Ammon's horn (tissue), 1 donor: Measurements from ENCODE around the gene ARAP1.

Source experiments
- DNase-seq: peaks from one replicate; pipeline ENCODE4 v3.0.0-alpha.2; 2016; ENCODE audit warnings: low spot score

Gene ARAP1

DNA sequence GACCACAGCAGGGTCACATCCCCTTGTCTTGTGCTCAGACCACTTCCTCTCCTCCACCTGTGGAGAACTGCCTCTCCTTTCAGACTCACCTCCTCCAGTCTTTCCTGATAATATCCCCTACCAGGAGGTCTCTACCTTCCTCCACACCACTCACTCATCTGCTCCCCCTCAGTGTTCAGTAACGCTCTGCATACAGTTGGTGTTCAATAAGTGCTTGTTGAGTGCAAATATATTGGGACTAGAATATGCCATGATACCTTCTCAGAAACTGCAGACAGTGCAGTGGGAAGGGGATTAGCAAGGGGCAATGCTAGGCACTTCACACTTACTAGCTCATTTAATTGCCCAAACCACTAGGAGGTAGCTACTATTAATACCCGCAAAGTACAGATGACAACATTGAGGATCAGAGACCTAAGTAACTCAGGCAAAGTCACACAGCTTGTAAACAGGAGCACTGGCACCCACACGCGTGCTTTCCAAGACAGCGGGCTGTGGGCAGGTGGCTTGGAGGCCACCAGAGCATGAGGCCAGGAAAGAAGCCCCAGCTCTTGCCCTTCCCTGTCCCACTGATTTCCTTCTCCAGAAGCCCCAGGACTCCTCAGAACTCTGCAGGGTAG lies 69.9 kb downstream of the ARAP1 start:
- no peak for DNase-seq

DNA sequence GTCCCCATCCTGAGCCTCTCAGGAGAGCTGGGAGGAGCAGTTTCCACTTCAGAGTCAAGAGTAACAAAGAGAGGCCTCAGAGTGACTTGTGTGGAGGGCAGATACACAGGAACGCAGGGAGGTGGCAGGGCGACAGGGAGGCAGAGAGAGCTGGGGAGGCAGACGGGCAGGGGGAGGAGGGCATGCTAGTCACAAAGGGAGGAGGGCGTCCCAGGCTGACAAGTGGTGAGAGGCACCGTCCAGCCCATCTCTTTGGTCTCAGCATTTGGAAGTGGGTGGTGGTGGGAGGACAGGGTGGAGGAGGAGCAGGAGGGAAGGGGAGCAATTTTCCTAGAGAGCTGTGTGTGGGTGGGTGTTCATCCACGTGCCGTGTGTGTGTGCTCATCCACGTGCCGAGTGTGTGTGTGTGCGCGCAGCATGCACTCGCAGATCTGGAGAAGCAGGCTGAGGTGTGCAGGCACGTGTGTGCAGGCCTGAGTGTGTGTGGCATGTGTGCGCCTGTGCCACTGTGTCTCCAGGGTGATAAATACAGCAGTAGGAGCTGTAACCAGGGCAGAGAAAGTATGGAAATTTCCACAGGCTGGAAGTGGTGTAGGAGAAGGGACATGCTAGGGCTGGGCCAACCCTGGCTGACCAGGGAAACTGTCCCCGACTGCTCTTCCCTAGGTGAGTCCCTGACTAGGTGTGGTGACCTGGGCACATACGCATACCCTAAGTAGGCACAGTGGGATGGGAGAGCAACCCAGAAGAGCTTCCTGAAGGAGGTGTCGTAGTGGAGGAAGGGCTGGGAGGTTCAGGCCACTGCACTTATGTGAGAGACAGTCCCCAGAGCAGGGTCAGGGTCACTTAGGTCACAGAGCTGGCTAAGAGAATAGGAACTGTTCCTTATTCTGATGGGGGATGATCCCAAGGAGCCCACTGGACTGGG lies 70.7 kb downstream of the ARAP1 start:
- DNase-seq, result peak; percentile 77

DNA sequence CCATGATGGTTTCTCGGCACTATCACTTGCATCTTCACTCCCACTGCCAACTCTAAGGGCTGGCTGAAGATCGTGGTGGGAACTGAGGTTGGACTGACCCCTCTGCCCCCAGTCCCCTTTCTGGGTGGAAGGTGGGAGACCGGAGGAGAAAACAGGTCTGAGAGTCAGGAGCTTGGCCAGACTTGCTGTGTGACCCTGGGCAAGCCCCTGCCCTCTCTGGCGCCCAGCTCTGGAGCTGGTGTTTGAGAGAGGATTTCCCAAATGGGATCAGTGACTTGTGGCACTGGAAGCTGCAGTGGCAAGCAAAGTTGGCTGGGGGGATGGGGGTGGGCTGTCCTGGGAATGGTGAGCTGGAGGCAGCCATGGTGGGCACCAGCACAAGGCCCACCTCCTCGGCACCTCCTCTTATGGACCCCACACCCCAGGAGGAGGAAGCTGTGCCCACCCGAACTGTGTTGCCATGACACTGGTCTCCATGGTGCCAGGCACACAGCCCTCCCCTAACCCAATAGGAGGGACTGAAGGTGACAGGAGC lies 71.5 kb downstream of the ARAP1 start:
- DNase-seq, result no peak

DNA sequence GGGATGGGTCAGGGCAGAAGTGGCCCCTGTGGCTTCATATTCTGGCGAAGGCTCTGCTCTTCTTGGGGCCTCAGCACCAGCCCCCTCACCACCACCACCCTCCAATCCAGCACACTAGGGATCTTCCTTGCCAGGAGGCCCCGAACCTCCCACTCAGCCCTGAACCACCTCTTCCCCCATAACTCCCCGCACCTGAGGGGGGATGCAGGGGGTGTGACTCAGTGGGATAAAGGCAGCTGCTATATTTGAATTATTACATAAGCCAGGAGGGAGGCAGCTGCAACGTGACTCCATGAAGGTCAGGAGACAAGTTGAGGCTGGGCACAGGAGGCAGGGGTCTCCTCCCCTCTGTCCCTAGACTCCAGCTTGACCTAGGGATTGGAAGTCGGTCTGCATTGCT lies 72.3 kb downstream of the ARAP1 start:
- DNase-seq, result no peak

DNA sequence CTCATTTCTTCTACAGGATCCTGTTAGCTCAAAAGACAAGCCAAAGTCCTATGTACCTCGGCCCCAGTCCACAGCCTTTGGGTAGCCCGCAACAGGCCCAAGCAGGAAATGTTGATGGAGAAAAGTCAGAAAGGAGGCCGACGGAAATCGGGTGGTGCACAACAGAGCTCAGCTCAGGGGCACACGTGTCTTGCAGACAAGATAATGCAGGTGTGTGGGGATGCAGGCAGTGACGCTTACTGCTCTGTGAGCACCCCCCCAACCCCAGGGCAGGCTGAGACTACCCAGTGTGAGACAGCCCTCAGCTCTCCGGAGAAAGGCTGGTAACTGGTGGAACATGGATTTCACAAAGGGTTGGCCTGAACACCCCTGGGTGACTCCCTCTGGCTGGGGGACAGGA lies 73.7 kb downstream of the ARAP1 start:
- DNase-seq, result no peak

DNA sequence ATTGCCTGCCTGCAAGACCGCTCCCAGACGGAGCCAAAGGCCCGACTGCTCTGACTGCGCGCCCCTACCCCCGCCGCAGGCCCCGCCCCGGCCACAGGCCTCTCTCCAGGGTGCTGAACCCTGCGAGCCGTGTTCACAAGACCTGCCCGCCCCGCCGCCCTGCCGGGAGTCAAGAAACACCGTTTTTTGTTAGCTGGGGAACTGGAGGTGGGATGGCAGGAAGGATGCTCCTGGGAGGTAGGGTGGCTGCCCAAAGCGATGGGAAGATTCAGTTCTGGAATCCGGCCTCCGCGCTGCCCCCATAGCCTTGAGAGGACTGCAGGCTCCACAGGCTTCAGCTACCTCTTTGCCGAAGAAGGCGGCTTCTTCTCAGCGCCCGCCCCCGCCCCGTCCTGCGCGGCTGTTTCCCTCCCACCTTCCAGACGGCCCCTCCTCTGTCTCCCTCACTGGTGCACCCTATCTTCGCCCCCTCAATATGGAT lies 75.3 kb downstream of the ARAP1 start:
- DNase-seq, result no peak

DNA sequence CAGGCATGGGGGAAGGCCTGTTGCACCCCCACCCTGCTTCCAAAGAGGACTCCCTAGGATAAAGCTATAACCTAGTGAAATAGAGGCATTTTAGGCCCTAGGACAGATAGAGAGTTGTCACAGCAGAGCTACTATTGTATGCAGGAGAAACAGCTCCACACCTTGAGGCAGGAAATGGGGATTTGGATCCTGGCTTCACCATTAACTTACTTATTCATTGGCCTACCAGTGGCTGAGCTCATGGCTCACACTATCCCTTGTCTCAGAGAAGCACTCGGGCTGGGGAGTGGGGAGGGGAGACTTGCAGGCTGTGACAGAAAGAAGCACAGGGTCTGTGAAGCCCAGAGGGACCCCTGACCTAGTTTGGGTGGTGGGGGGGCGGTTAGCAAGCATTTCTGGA lies 77.0 kb downstream of the ARAP1 start:
- DNase-seq, result no peak

DNA sequence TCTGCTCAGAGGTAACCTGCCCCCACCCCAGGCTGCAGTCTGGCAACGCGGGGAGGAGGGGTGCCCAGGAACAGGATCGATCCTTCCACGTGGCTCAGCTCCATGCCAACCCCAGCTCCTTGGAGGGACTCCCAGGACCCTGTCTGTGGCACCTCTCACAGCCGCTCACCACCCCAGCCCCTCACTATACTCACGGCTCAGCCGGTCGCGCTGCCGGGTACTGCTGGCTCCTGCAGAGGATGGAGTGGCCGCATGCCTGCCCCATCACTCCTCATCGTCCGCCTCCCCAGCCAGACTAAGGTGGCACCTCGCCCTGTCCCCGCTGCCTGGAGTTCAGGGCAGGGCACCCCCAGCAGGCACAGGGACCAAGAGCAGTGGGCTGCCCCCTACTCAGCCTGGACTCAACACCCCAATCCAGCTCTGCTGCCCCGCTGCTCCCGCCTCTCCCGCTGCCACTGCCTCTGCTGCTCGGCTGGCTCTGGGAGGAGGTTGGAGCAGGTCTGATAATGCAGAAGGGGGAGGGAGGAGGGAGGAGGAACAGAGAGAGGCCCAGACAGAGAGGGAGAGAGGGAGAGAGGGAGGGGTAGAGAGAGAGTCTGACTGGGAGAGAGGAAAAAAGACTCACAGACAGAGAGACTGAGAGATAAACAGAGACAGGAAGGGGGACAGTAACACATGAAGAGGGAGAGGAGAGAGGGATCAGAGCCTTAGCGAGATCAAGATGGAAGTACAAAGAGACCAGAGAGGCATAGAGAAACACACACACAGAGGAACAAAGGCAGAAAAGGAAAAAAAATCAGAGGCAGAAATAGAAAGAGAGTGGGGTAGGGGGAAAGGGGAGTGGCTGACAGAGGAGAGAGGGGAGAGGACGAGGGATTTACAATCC lies 78.0 kb downstream of the ARAP1 start, which contains the start of gene PDE2A:
Gene PDE2A, minus strand, starts transcription at position 480 of the 886 bp plus-strand sequence. Its CDS starts 215 bp downstream, at position 265.
- DNase-seq, result peak; percentile 74

DNA sequence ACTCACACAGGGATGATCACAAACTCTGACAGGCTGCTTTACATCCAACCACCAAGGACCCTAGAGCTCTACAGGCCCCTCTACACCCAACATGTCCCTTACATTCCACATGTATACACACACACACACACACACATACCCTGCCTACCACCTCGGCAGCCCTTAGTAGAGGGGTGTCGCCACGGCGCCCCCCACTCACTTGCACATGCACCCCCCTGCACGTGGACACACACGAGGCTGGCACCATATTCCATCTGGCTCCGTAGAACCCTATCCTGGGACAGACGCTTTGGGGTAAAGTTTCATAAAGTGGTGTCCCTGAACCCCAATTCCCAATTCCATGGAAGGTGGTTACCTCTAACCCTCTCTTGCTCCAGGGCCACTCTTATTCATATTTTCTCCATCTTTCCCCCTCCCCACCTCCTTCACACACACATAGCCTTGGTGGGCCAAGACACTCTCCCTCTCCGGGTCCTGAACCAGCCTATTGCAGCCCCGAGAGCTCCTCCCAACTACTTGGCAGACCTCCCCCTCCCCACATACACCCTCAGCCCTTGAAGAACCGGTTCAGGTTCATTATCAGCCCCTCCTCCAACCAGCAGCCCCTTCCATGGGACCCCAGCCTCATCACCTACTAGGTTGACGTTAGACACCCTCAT lies 78.8 kb downstream of the ARAP1 start:
- no peak for DNase-seq

DNA sequence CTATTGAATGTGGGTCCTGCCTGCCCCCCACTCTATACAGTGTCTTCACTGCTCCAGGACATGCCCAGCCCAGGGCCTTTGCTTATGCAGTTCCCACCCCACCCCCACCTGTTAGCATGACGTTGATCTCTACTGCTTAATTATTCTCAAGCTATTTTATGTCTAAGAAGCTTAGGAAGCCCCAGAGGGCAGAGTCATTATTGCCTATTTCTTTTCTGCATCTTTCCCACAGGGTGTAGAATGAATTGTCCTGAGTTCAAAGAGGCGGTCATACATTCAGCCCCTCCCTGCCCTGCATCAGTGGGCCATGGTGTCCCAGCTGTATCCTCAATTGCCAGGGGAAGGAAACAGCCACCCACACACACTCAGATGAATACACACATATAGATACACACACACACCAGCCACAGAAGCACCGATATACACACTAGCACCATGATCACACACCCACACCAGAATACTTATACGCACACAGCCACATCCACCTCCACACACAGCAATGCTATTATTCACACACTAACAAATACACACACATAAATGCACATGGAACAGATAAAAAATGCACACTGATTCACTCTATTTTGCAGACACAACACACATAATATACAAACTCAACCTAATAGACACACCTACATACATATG lies 79.5 kb downstream of the ARAP1 start:
- no peak for DNase-seq

DNA sequence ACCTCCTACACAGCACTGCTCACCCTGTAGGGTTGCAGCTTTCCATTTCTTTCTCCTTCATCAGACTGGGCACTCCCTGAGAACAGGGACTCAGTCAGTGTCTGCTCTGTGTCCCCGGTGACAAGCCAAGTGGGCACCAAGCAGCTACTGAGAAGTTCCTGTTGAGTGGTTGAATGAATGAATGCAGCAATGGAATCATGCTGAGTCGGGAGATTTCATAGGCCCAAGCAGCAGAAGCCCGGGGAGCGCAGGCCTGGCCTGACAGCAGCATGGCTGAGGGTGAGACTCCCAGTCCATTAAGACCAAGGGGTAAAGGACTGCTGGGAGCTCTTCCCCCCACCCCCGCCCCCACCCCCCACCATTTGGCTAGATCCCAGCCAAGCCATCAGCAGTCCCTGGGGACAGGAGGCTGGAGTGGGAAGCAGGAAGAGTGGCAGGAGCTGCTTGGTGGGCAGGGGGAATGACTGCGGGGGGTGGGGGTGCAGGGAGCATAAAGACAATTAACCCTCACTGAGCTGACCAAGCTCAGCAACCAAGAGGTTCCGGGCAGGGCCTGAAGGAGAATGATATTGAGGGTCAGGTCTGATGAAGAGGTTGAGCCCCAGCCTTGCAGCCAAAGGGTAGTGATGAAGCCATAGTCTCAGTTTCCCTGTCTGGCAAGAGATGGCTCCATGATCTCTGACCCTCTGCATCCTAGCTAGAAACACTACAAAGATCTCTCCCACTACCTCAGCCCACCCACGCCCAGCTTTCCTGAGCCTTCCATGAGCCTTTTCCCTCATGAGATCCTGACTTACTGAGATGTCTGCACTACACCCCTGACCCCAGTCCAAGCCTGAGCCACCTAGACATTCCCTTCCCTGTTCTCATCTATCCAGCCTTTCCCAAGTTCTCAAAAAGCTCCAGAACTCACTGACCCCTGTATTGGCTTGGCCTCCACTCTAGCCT lies 80.8 kb downstream of the ARAP1 start:
- DNase-seq, result no peak

DNA sequence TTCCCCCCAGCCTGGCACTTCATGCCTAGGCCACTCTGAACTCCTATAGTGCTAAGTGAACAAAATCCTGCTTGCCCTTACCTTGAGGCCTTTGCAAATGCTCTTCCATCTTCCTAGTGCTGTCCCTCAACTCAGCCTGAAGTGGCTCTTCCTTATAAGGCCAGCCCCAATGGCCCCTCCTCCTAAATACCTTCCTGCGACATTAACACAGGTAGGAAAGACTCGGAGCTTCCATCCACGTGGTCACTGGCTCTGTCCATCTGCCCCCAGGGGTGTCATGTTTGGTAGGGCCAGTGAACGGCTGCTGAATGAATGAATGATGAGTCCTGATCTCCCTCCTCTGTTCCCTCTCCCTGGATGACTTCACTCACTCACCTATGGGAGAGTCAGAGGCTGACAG lies 82.2 kb downstream of the ARAP1 start:
- no peak for DNase-seq

DNA sequence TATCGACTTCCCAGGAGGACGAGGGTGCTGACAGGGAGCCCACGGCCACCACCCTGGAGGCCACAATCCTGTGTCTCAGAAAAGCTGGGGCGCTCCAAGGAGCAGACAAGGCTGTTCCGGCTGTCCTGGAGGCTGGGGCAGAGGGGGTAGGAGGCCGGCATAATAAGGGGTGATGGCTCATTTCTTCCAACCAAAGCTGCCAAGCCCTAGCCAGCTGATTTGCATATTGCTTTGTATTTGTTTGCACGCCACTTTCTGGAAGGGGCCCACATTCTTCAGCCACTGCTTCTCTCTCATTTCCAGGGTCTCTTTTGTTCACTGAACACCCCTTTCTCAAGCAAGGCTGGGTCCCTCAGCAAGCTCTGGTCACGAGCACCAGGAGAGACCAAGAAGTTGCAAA lies 82.7 kb downstream of the ARAP1 start:
- DNase-seq, result no peak

DNA sequence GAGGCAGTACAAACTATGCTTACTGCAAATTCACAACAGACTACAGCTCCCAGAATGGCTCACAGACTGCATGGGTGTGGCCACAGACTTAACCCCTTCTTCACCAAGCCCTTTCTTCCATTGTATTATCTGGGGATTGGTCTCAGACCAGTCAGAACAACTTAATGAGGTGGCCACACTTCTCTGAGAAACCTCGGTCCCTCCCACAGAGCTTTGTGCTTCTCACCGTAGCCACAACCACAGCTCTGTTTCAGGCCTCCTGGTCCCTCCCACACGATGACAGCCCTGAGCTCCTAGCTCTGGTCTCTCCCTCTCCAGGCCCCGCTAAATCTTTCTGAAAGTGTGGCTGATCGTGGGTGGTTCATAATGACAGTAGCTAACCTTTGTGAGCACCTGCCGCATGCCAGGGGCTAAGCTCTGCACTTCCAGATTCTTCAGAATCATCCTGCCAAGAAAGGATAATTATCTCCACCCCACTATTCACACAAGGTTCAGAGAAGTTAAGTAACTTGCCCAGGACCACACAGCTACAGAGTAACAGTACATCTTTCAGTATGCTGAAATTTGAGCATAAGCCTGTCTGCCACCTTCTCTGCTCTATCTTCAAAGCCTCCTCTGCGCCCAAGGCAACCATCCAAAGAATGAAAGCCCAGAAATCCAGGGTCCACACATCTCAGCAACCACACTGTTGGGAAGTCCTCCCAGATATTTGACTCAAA lies 83.4 kb downstream of the ARAP1 start:
- no peak for DNase-seq

DNA sequence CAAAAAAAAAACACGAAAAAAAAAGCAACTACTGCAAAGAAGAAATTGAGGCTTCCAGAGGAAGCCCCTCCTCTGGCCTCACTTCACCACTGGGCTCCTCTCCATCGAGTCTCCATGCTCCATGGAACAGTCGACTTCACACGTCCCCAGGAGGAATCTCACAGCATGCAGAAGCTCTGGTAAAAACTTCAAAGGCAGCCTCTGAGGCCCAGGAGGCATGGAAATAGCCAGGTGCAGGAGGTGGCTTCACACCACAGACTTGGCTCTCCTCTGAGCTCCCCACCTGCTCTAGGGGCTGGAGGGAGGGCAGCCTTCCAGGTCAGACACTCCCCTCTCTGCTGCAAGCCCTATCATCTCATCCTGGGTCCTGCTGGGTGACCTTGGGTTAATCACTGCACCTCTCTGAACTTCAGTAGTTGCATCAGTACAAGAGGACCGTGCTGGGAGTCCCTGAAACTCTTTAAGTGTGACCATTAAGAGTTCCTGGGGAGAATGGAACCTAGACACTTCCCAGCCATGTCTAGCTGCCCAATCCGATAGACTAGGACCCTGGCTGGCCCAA lies 86.2 kb downstream of the ARAP1 start:
- DNase-seq, result no peak

DNA sequence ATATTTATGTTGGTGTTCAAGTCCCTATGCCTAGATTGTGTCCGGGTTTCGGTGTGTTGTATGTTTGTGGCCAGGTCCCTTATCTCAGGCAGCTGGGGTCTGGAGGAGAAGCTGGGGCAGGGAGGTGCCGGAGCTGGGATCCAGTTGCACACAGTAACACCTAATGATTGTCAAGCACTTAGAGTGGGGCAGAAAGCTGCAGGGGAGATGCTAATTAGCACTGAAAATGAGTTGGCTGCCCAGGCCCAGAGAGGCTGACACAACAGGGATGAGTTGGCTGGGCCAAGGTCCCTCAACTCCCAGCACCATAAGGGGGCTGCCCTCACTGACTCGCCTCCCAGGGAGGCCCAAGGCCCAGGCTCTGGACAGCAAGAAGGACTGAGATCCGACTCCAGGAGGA lies 90.2 kb downstream of the ARAP1 start:
- no peak for DNase-seq

DNA sequence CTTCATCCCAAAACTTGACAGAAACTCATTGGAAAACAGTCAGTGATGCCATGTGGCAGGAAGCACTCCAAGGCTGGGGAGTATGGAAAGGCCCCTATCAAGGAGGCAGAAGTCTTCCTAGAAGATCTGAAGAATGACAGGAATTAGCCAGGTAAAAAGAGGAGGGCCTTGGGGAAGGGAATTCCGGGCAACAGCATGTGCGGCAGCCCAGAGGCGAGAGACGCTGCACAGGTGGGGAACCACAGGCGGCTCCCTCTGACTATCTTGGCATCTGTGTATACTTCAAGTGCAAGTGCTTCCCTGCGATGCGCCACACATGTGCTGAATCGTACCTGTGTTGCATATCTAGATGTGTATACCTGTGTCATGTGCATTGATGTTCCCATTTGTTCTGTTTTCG lies 90.7 kb downstream of the ARAP1 start:
- no peak for DNase-seq

DNA sequence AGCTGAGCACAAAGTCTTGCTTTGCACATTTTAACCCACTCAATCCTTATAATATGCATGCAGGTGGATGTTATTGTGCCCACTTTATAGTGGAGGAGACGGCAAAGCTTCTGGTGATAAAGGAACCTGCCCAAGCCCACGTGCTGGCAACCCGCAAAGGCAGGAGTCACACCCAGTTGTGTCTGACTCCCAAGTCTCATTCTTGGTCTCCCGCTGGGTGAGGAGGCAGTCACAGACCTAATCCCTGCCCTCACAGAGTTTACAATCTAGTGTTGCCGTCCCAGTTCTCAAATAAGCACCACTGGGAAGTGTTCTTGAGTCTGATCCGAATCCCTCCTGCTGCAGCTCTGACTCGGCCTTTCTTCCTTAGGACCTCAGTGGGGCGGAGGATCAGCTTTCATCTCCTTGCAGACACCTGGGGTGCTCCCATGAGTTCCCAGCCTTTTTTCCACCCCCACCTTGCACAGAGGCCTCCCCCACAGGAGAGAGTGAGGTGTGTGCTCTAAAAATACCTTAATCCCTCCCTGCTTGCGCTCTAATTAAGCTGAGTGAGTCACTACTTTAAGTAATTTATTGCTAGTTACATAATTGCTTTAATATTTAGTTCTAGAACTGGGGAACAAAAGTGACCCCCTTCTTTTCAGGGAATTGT lies 93.1 kb downstream of the ARAP1 start:
- no peak for DNase-seq
